HEK293T (cell line): ENCODE results near the gene C3orf22.
"Not testable (repeated sequence)": the region's sequence is repeated elsewhere in the genome, so short reads cannot be mapped to it uniquely, and the experiment has no call there.

Experiments used
- CTCF ChIA-PET: fragments of 350-600 bp; formaldehyde crosslinking; extraction: SDS; loops from one replicate; lab custom pipeline; 2021; ENCODE audit warnings: antibody characterized with exemption, inconsistent platforms; lab: Yijun Ruan, JAX
- POLR2A ChIA-PET: fragments of 350-600 bp; formaldehyde crosslinking; extraction: SDS; loops from one replicate; lab custom pipeline; 2020; ENCODE audit warnings: antibody characterized with exemption, inconsistent platforms; lab: Yijun Ruan, JAX
- DNase-seq: peaks from one replicate; pipeline ENCODE4 v3.0.0; 2012; ENCODE audit warnings: mixed read lengths; ENCODE audit errors: extremely low spot score
- ARNT ChIP-seq: fragments of 450-650 bp; IDR thresholded peaks from 2 replicates; pipeline ENCODE4 v1.6.1; 2017; ENCODE audit warnings: mild to moderate bottlenecking
- BHLHE40 ChIP-seq: fragments of 450-650 bp; IDR thresholded peaks from 2 replicates; pipeline ENCODE4 v1.6.1; 2016; ENCODE audit warnings: mild to moderate bottlenecking, moderate library complexity, borderline replicate concordance
- CTBP1 ChIP-seq: fragments of 450-650 bp; IDR thresholded peaks from 2 replicates; pipeline ENCODE4 v1.6.1; 2016; ENCODE audit warnings: borderline replicate concordance
- ELF4 ChIP-seq: fragments of 450-650 bp; IDR thresholded peaks from 2 replicates; pipeline ENCODE4 v1.6.1; 2017; ENCODE audit warnings: antibody characterized with exemption
- FOXA1 ChIP-seq: fragments of 450-650 bp; IDR thresholded peaks from 2 replicates; pipeline ENCODE4 v1.6.1; 2016; ENCODE audit warnings: mild to moderate bottlenecking
- FOXK2 ChIP-seq: fragments of 450-650 bp; IDR thresholded peaks from 2 replicates; pipeline ENCODE4 v1.6.1; 2016; ENCODE audit warnings: mild to moderate bottlenecking
- FOXM1 ChIP-seq: fragments of 450-650 bp; IDR thresholded peaks from 2 replicates; pipeline ENCODE4 v1.6.1; 2017; ENCODE audit warnings: mild to moderate bottlenecking, borderline replicate concordance
- HDGF ChIP-seq: fragments of 450-650 bp; IDR thresholded peaks from 2 replicates; pipeline ENCODE4 v1.6.1; 2017; ENCODE audit warnings: antibody characterized with exemption, borderline replicate concordance
- L3MBTL2 ChIP-seq: fragments of 450-650 bp; conservative IDR thresholded peaks from 2 replicates; pipeline ENCODE4 v1.6.1; 2016; ENCODE audit warnings: mild to moderate bottlenecking
- LEF1 ChIP-seq: fragments of 450-650 bp; IDR thresholded peaks from 2 replicates; pipeline ENCODE4 v1.6.1; 2017; ENCODE audit warnings: mild to moderate bottlenecking, borderline replicate concordance
- NFRKB ChIP-seq: fragments of 450-650 bp; IDR thresholded peaks from 2 replicates; pipeline ENCODE4 v1.6.1; 2016; ENCODE audit warnings: mild to moderate bottlenecking, moderate library complexity
- SP1 ChIP-seq: fragments of 450-650 bp; IDR thresholded peaks from 2 replicates; pipeline ENCODE4 v1.6.1; 2017
- SUZ12 ChIP-seq: fragments of 450-650 bp; IDR thresholded peaks from 2 replicates; pipeline ENCODE4 v1.6.1; 2016; ENCODE audit warnings: mild to moderate bottlenecking
- TARDBP ChIP-seq: fragments of 450-650 bp; IDR thresholded peaks from 2 replicates; pipeline ENCODE4 v1.6.1; 2016
- ZNF384 ChIP-seq: fragments of 450-650 bp; IDR thresholded peaks from 2 replicates; pipeline ENCODE4 v1.6.1; 2016
- TF ChIP-seq, protein P1 (sequence below): fragments of 450-650 bp; IDR thresholded peaks from 2 replicates; pipeline ENCODE4 v1.6.1; 2016

Gene C3orf22

GRCh38 chr3:126558336-126559071 lies at the start of gene C3orf22:
TSS of gene C3orf22 (minus strand) at chr3:126558932. CDS start at chr3:126553390, 5,542 bp downstream.
- POLR2A ChIA-PET = no interaction called here
- CTCF ChIA-PET = no interaction called here
- DNase-seq = no peak
- no peak for TF ChIP-seq FOXA1
- no peak for TF ChIP-seq L3MBTL2
- TF ChIP-seq NFRKB = no peak
- TF ChIP-seq SUZ12 = no peak
- TF ChIP-seq SP1 = no peak
- TF ChIP-seq FOXK2 = no peak
- no peak for TF ChIP-seq ARNT
- TF ChIP-seq LEF1 = no peak

GRCh38 chr3:126607214-126607908 lies 48.6 kb upstream of the C3orf22 start:
- ChIA-PET CTCF (no interaction called here), POLR2A (no interaction called here)
- no peak for DNase-seq
- TF ChIP-seq ZNF384 = no peak
- TF ChIP-seq NFRKB = no peak
- no peak for TF ChIP-seq SP1
- no peak for TF ChIP-seq BHLHE40
- TF ChIP-seq TARDBP = no peak
- TF ChIP-seq HDGF = no peak
- no peak for TF ChIP-seq FOXM1
- no peak for TF ChIP-seq LEF1
- no peak for TF ChIP-seq FOXK2
- TF ChIP-seq L3MBTL2 = no peak
- TF ChIP-seq ARNT = no peak

DNA sequence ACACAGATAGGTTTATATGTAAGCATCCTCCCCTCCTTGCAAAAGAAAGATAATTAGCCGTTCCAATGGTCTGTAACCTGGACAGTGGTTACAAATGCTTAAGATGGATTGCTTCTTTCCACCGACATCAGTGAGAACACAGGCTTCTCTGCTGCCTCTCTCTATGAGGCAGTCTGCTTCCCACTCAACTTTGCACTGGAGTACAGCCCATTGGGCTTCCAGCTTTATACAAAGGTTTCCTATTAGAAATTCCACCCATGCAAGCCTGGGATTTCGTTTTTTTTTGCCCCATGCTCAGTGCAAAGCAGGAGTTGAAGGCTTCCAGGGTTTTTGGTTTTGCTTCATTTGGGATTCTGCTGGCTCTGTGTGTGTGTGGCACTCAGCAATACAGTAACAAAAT lies 47.3 kb upstream of the C3orf22 start:
- ChIA-PET POLR2A (no interaction called here), CTCF (no interaction called here)
- TF ChIP-seq, protein P1, sequence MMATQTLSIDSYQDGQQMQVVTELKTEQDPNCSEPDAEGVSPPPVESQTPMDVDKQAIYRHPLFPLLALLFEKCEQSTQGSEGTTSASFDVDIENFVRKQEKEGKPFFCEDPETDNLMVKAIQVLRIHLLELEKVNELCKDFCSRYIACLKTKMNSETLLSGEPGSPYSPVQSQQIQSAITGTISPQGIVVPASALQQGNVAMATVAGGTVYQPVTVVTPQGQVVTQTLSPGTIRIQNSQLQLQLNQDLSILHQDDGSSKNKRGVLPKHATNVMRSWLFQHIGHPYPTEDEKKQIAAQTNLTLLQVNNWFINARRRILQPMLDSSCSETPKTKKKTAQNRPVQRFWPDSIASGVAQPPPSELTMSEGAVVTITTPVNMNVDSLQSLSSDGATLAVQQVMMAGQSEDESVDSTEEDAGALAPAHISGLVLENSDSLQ = no peak
- TF ChIP-seq NFRKB = no peak
- no peak for TF ChIP-seq TARDBP
- no peak for TF ChIP-seq BHLHE40
- TF ChIP-seq ARNT = no peak
- TF ChIP-seq FOXK2 = no peak
- no peak for TF ChIP-seq CTBP1
- no peak for TF ChIP-seq FOXM1
- no peak for TF ChIP-seq SUZ12
- TF ChIP-seq SP1 = no peak
- no peak for TF ChIP-seq ELF4
- no peak for TF ChIP-seq LEF1
- no peak for TF ChIP-seq ZNF384
- TF ChIP-seq HDGF = no peak
- TF ChIP-seq FOXA1 = no peak
- TF ChIP-seq L3MBTL2 = no peak
- DNase-seq = no peak

DNA sequence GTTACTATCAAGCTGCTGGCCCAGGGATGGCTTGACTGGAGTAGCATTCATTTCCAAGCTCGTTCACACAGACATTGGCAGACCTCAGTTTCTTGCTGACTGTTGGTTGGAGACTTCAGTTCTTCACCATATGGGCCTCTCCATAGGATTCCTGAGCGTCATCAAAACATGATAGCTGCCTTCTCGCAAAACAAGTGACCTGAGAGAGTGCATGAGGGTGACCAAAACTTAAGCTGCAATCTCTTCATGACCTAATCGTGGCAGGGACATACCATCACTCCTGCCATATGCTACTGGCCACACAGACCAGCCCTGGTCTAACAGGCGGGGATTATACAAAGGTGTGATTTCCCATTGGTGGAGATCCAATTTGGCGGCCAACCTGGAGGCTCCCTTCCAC lies 46.0 kb upstream of the C3orf22 start:
- TF ChIP-seq L3MBTL2 (no peak), SP1 (no peak), FOXK2 (no peak), LEF1 (no peak), SUZ12 (no peak), ARNT (no peak), CTBP1 (no peak), FOXM1 (no peak), TARDBP (no peak), ELF4 (no peak)
- no peak for DNase-seq
- CTCF ChIA-PET = no interaction called here
- POLR2A ChIA-PET = interaction anchor here (0.7 kb wide), 1 partner anchor 53 kb away, joined by 3 read pairs; no protein-coding TSS in a partner anchor

GRCh38 chr3:126599101-126599500 lies 40.4 kb upstream of the C3orf22 start:
- POLR2A ChIA-PET = no interaction called here
- TF ChIP-seq FOXK2 (no peak), L3MBTL2 (no peak), BHLHE40 (no peak), ARNT (no peak), FOXA1 (no peak), LEF1 (no peak), ZNF384 (no peak), FOXM1 (no peak), ELF4 (no peak), TARDBP (no peak), NFRKB (no peak), SUZ12 (no peak), SP1 (no peak)
- CTCF ChIA-PET = no interaction called here
- no peak for DNase-seq

- POLR2A ChIA-PET, DNase-seq, CTCF ChIA-PET: not testable (repeated sequence)
Measured at GRCh38 chr3:126595479-126595878, 36.7 kb upstream of the C3orf22 start.

DNA sequence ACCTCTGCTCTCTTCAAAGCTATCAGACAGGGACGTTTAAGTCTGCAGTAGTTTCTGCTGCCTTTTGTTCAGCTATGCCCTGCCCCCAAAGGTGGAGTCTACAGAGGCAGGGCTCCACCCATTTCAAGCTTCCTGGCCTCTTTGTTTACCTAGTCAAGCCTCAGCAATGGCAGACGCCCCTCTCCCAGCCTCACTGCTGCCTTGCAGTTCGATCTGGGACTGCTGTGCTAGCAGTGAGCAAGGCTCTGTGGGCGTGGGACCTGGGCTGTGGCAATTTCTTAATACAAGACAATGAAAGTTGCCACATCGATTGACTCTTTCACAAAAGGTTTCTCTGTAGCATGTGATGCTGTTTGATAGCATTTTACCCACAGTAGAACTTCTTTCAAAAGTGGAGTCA lies 32.8 kb upstream of the C3orf22 start:
- CTCF ChIA-PET, POLR2A ChIA-PET, DNase-seq: not testable (repeated sequence)

DNA sequence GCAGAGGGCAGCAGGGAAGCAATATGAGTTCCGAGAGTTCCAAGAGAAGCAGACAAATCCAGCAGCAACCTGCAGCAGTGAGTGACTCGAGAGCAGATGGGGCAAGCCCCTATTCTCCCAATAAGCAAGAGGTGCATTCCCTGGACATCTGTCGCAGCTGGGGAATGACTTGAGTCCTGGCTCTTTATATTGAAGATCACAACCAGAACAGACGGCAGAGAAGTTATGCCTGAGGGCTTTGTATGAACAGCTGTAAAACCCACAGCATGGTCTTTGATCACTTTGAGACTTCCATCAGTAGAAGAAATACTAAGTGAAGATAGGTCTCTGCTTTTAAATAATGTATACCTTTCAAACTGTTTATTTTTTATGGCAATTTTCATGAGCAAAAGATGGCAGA lies 23.6 kb upstream of the C3orf22 start:
- no peak for DNase-seq
- ChIA-PET CTCF (no interaction called here), POLR2A (no interaction called here)
- TF ChIP-seq L3MBTL2 (no peak), FOXK2 (no peak), FOXA1 (no peak), FOXM1 (no peak), ZNF384 (no peak), SP1 (no peak), ELF4 (no peak), NFRKB (no peak), CTBP1 (no peak), LEF1 (no peak), HDGF (no peak), SUZ12 (no peak), ARNT (no peak), TARDBP (no peak), BHLHE40 (no peak)
- TF ChIP-seq, protein P1 = no peak
